GM18520 (cell line): ENCODE measurements around the gene LRRIQ1.
A peak's percentile ranks its signal among the peaks of the same experiment; 100 is the strongest.

Experiments used
- ATAC-seq: cut with Tn5 transposase; IDR thresholded peaks from one replicate; pipeline ENCODE4 v1.9.1; 2021; ENCODE audit not compliant: unreplicated experiment

The LRRIQ1 gene

GRCh38 chr12:85057370-85057963 lies 21.3 kb downstream of the LRRIQ1 start:
- peak; percentile 53 for ATAC-seq

GRCh38 chr12:85058339-85058738 lies 22.2 kb downstream of the LRRIQ1 start:
- ATAC-seq: peak; percentile 35

DNA sequence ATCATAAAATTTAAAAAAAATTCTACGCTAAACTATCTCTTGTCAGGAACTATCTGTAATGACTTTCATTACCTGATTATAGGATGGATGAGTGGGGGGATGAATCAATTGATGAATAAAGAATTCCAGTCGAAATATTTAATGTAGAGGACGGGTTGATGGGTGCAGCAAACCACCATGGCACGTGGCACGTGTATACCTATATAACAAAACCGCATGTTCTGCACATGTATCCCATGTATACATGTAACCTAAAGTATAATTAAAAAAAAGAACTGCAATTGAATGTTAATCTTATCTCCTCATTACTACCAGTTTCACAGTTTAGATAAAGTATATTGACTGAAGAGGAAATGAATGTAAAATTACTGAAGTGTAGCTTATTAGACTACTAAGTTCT lies 23.4 kb downstream of the LRRIQ1 start:
- no peak for ATAC-seq

- no peak for ATAC-seq
Measured at GRCh38 chr12:85060916-85061315, 24.8 kb downstream of the LRRIQ1 start.

DNA sequence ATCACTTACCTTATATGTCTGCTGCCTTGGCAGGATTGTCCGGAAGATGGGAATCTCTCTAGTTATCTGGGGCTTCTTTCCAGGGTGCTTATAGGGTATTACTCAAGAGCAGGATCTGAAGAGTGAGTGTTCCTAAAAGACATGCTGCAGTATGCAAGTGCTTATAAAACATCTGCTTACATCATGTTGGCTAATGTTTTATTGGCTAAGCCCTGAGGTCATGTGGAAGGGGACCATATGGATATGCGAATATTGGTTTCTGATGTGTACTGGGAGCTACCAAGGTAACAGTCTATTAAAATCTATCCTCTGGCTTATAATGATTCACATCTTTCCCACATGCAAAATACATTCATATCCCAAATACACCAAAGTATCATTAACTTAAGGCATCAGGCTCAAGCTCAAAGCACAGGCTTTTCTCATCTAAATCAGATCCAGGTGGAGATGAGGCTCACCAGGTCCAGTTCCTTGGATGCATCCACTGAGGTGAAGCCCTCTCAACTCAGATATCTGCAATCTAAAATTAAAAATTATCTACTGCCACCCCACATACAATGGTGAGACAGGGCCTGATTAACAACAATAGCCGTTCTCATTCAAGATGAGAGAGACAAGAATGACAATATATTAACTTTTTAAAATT lies 29.8 kb downstream of the LRRIQ1 start:
- ATAC-seq: no peak

- ATAC-seq: no peak
Measured at GRCh38 chr12:85072826-85073225, 36.7 kb downstream of the LRRIQ1 start.

DNA sequence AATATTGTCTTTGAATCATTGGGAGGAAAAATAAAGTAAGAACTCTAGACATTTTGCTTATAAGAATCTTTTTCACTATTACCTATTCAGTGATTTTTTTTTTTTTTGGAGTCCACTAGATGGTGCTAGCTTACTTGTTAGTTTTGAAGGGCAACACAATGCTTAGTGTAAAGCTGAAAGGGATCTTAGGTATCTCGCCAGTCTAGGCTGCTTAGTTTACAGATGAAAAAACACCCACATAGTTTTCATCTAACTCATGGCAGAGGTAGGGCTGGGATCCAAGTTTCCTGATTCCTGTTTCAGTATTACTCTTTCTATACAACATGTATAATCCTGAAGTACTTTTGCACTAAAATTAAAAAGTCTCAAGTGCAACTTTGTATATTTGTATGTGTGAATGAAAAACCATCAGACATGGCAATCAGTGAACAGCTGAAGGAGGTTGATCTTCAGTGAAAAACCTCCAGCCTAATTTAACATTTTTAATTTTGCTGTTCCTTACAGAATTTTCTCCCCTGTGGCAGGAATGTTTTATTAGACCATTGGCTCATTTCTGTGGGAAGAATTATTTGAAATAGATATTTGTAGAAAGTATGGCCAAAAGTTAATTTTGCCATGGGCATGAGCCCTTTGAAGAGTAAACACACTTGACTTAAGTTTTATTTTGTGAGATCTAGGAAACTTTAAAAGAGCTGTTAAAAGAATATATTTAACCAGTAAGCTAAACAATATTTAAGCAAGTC lies 40.7 kb downstream of the LRRIQ1 start:
- no peak for ATAC-seq

GRCh38 chr12:85085066-85085465 lies 48.9 kb downstream of the LRRIQ1 start:
- no peak for ATAC-seq

GRCh38 chr12:85089792-85090191 lies 53.6 kb downstream of the LRRIQ1 start:
- no peak for ATAC-seq

DNA sequence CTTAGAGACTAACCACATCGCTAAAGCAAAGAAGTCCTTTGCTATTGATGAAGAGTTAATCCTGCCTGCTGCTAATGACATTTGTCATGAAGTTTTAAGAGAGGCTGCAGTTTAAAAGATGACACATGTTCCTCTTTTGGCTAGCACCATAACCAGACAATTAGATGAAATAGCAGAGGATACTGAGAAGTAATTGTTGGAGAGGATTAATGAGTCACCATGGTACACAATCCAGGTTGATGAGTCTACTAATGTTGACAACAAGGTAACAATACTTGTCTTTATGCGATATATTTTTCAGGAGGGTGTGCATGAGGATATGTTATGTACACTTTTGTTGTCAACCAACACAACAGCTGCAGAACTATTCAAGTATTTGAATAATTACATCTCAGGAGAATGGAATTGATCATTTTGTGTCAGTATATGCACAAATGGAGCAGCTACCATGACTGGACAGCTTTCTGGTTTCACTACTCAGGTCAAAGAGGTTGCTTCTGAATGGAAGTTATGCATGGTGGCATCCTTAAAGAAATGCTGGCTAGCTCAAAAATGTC lies 56.7 kb downstream of the LRRIQ1 start:
- ATAC-seq: no peak

- no peak for ATAC-seq
Measured at GRCh38 chr12:85095501-85095900, 59.4 kb downstream of the LRRIQ1 start.

GRCh38 chr12:85130646-85131045 lies 94.5 kb downstream of the LRRIQ1 start:
- ATAC-seq: no peak

GRCh38 chr12:85138833-85139232 lies 102.7 kb downstream of the LRRIQ1 start:
- no peak for ATAC-seq

- ATAC-seq: no peak
Measured at GRCh38 chr12:85147331-85147730, 111.2 kb downstream of the LRRIQ1 start.

- ATAC-seq: no peak
Measured at GRCh38 chr12:85152311-85152729, 116.2 kb downstream of the LRRIQ1 start.

DNA sequence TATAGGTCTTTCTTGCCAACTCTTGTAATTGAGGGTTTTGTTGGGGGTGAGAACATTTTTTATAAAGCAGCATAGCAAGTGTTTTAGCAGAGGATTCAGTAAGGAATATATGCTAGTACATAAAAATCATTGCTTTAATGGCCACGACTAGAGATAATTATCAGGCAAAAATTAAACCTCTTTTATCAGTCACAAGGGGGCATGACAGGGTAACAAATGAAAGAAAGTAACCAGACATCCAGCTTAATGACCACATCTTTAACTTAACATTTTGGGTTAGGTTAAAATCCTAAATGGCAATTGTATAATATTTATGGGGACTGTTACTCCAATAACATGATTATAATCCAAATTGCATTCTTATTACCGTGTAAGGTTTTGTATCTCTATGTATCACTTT lies 119.6 kb downstream of the LRRIQ1 start:
- no peak for ATAC-seq

GRCh38 chr12:85156569-85156968 lies 120.4 kb downstream of the LRRIQ1 start:
- ATAC-seq: no peak

DNA sequence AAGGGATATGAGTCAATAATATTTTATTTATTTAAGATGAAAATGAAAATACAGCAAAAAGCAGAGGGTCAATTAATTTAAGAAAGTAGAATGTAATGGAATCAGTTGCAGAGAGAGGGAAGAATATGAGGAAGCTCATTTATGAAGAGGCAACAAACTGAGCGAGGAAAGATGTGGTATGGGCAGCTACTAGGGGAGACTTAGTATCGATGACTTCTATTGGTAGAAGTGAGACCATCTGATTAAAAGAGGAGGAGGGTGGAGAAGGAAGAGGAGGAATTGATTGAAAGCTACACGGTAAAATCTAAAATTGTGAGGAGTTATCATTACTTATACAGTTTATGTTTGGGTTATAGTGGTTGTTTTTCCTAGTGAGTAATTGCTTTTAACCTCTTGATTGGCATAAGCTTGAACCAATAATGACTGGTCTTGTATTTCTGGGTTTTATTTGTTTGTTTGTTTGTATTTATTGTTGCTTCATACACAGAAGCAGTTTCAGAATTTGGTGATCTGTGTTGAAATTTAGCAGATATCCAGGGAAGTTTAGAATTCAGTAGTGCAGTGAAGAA lies 121.0 kb downstream of the LRRIQ1 start:
- no peak for ATAC-seq

GRCh38 chr12:85163752-85164321 lies 127.7 kb downstream of the LRRIQ1 start:
- no peak for ATAC-seq

DNA sequence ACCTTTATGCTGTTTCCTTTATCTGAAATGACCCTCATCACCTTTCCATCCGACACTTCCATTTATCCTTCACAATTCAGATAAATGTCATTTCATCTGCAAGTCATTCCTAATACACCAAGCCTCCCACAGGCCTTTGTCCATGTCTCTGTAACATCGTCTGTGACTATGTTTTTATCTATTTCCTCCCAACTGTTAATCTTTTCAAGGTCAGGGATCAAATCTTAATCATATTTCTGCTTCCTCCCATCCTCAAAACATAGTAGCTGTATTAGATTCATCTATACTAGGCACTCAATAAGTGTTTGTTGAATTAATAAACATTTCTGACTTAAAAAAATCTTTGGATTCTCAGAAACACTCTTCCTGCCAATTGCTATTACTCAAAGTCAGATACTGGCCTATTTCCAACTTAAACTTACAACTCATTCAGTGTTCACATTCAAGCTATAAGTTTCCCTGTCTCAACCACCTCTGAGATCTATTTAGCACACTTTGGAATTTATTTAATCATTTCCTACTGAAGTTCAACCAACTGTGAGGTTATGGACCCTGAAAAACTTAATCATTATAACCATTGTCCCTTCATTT lies 143.6 kb downstream of the LRRIQ1 start:
- no peak for ATAC-seq

DNA sequence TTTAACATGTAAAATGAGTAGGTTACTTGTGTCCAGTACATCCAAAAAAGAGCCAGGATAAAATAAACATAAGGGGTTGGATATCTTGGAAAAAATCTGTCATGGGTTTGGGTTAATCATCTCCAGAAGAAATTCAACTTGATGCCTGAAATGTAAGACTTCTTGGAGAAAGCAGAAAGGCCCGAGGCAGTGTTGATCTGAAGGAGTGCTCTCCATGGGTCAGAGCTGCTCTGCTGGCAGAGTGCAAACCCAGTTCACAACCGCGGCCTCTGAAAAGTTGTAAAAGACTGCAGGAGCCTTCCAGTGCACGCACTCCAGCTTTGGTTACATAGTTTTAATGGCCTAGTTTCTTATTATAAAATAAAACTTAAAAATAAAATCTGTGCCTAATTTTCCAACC lies 146.5 kb downstream of the LRRIQ1 start:
- ATAC-seq: no peak
